GM23338 (cell line): Measurements from ENCODE around the gene FNDC10. TPM values are rescaled to one million over a fixed set of nuclear protein-coding genes. Genes with fewer than 3 reads are reported as not detected.

Experiments used
- ATAC-seq: fragments of 200-7000 bp; cut with Tn5 transposase; 3 replicates; pipeline ENCODE4 v1.9.1; 2020
- DNase-seq: peaks from one replicate; pipeline ENCODE4 v3.0.0-alpha.2; 2015; ENCODE audit warnings: low spot score
- H2AFZ ChIP-seq: fragments of 200-600 bp; sonication (generic); 2 replicates; pipeline ENCODE4 v1.8.0; 2016; ENCODE audit warnings: antibody characterized with exemption, mild to moderate bottlenecking, moderate library complexity
- H3F3A ChIP-seq: fragments of 200-600 bp; sonication (generic); replicated peaks from 2 replicates; pipeline ENCODE4 v1.8.0; 2017; ENCODE audit warnings: antibody characterized with exemption, mixed run types, low read depth
- H3K27ac ChIP-seq: fragments of 200-600 bp; sonication (generic); 2 replicates; pipeline ENCODE4 v1.6.1; 2016; ENCODE audit warnings: low read depth
- H3K27me3 ChIP-seq: fragments of 200-600 bp; sonication (generic); 2 replicates; pipeline ENCODE4 v1.8.0; 2016; ENCODE audit warnings: mild to moderate bottlenecking, mixed run types, moderate library complexity; ENCODE audit not compliant: insufficient read depth
- H3K36me3 ChIP-seq: fragments of 200-600 bp; sonication (generic); 2 replicates; pipeline ENCODE4 v1.8.0; 2016; ENCODE audit warnings: mild to moderate bottlenecking; ENCODE audit not compliant: insufficient read depth
- H3K4me1 ChIP-seq: fragments of 200-600 bp; sonication (generic); 2 replicates; pipeline ENCODE4 v1.8.0; 2016; ENCODE audit warnings: mild to moderate bottlenecking, moderate library complexity; ENCODE audit not compliant: insufficient read depth
- H3K4me2 ChIP-seq: fragments of 200-600 bp; sonication (generic); 2 replicates; pipeline ENCODE4 v1.7.1; 2017; ENCODE audit warnings: mixed run types
- H3K4me3 ChIP-seq: fragments of 200-600 bp; sonication (generic); 2 replicates; pipeline ENCODE4 v1.6.1; 2016; ENCODE audit warnings: mixed run types
- H3K79me2 ChIP-seq: fragments of 200-600 bp; sonication (generic); replicated peaks from 2 replicates; pipeline ENCODE4 v1.8.0; 2017; ENCODE audit warnings: mild to moderate bottlenecking; ENCODE audit not compliant: insufficient read depth
- H3K9me2 ChIP-seq: fragments of 200-600 bp; sonication (generic); 2 replicates; pipeline ENCODE4 v1.8.0; 2017; ENCODE audit not compliant: insufficient read depth
- H4K20me1 ChIP-seq: fragments of 200-600 bp; sonication (generic); replicated peaks from 2 replicates; pipeline ENCODE4 v1.8.0; 2017; ENCODE audit warnings: mild to moderate bottlenecking; ENCODE audit not compliant: insufficient read depth
- H3K27ac Mint-ChIP-seq: 2 replicates; pipeline ENCODE4 v1.8.0; 2020; ENCODE audit warnings: inconsistent platforms, mild to moderate bottlenecking, moderate library complexity, mixed read lengths
- H3K27me3 Mint-ChIP-seq: 3 replicates; pipeline ENCODE4 v1.8.0; 2022; ENCODE audit warnings: low read depth, mild to moderate bottlenecking, moderate library complexity, mixed read lengths, inconsistent platforms; ENCODE audit not compliant: insufficient read depth, poor library complexity
- H3K36me3 Mint-ChIP-seq: 3 replicates; pipeline ENCODE4 v1.8.0; 2021; ENCODE audit warnings: low read depth, mild to moderate bottlenecking, inconsistent platforms, moderate library complexity, mixed read lengths
- H3K4me1 Mint-ChIP-seq: 3 replicates; pipeline ENCODE4 v1.8.0; 2020; ENCODE audit warnings: mild to moderate bottlenecking, inconsistent platforms, mixed read lengths
- H3K4me3 Mint-ChIP-seq: 3 replicates; pipeline ENCODE4 v1.8.0; 2021; ENCODE audit warnings: moderate library complexity, mild to moderate bottlenecking, inconsistent platforms, mixed read lengths
- H3K9me3 Mint-ChIP-seq: 3 replicates; pipeline ENCODE4 v1.8.0; 2020; ENCODE audit warnings: moderate library complexity, mild to moderate bottlenecking, inconsistent platforms, mixed read lengths
- CREB1 ChIP-seq: fragments of 250-450 bp; sonication (Bioruptor Pico); IDR thresholded peaks from 2 replicates; pipeline ENCODE4 v1.5.0; 2020; ENCODE audit warnings: low read depth, mild to moderate bottlenecking, moderate library complexity
- ETS1 ChIP-seq: IDR thresholded peaks from 2 replicates; pipeline ENCODE4 v1.6.1; 2016; ENCODE audit warnings: antibody characterized with exemption
- EZH2 ChIP-seq: fragments of 200-600 bp; sonication (generic); IDR thresholded peaks from one replicate; pipeline ENCODE4 v1.8.0; 2017; ENCODE audit warnings: antibody characterized with exemption, mild to moderate bottlenecking, low read depth; ENCODE audit not compliant: unreplicated experiment
- EZH2phosphoT487 ChIP-seq: fragments of 200-600 bp; sonication (generic); IDR thresholded peaks from one replicate; pipeline ENCODE4 v1.8.1; 2018; ENCODE audit warnings: antibody characterized with exemption; ENCODE audit not compliant: unreplicated experiment
- JUNB ChIP-seq: IDR thresholded peaks from one replicate; pipeline ENCODE4 v1.6.1; 2016; ENCODE audit warnings: antibody characterized with exemption; ENCODE audit not compliant: unreplicated experiment
- NANOG ChIP-seq: IDR thresholded peaks from 2 replicates; pipeline ENCODE4 v1.6.1; 2016; ENCODE audit warnings: antibody characterized with exemption, borderline replicate concordance
- POLR2AphosphoS5 ChIP-seq: IDR thresholded peaks from 2 replicates; pipeline ENCODE4 v1.6.1; 2016; ENCODE audit warnings: antibody characterized with exemption, low read depth
- REST ChIP-seq: IDR thresholded peaks from one replicate; pipeline ENCODE4 v1.6.1; 2018; ENCODE audit warnings: antibody characterized with exemption; ENCODE audit not compliant: unreplicated experiment
- STAT1 ChIP-seq: IDR thresholded peaks from one replicate; pipeline ENCODE4 v1.6.1; 2016; ENCODE audit warnings: antibody characterized with exemption; ENCODE audit not compliant: unreplicated experiment
- ZNF114 ChIP-seq: fragments of 250-450 bp; sonication (Bioruptor Pico); IDR thresholded peaks from 2 replicates; pipeline ENCODE4 v1.5.0; 2020; ENCODE audit warnings: mild to moderate bottlenecking, moderate library complexity
- ZNF331 ChIP-seq: fragments of 250-450 bp; sonication (Bioruptor Pico); IDR thresholded peaks from 2 replicates; pipeline ENCODE4 v1.5.0; 2020; ENCODE audit warnings: low read depth, mild to moderate bottlenecking, moderate library complexity
- ZNF462 ChIP-seq: fragments of 250-450 bp; sonication (Bioruptor Pico); IDR thresholded peaks from 2 replicates; pipeline ENCODE4 v1.5.0; 2020; ENCODE audit warnings: mild to moderate bottlenecking, moderate library complexity
- polyA plus RNA-seq: library from polyadenylated mRNA; unstranded; fragments of >200 nt; fragmentation: Nextera tagmentation; extraction: Ambion mirVana; gene quantifications from 2 replicates; pipeline ENCODE4 v1.2.1, GENCODE V29; 2016
- total RNA-seq: library from RNA; depleted of rRNA; stranded (reverse); fragments of >200 nt; shearing (Covaris generic); gene quantifications from 2 replicates; pipeline ENCODE4 v1.2.3, GENCODE V29; 2014
- TF ChIP-seq, protein P1 (sequence below), 2 experiments: fragments of 200-600 bp in 1 of 2; sonication (generic) in 1 of 2; conservative IDR thresholded peaks; 2 replicates each; pipeline versions ENCODE4 v1.5.1 to v1.6.1; 2016 to 2017; ENCODE audit warnings: antibody characterized with exemption in 2 of 2, low read depth in 2 of 2, mild to moderate bottlenecking in 2 of 2, moderate library complexity in 1 of 2

Gene FNDC10
- total and polyA plus RNA-seq, 2 experiments from 2014 or later: 7.7 to 15.1 TPM

DNA sequence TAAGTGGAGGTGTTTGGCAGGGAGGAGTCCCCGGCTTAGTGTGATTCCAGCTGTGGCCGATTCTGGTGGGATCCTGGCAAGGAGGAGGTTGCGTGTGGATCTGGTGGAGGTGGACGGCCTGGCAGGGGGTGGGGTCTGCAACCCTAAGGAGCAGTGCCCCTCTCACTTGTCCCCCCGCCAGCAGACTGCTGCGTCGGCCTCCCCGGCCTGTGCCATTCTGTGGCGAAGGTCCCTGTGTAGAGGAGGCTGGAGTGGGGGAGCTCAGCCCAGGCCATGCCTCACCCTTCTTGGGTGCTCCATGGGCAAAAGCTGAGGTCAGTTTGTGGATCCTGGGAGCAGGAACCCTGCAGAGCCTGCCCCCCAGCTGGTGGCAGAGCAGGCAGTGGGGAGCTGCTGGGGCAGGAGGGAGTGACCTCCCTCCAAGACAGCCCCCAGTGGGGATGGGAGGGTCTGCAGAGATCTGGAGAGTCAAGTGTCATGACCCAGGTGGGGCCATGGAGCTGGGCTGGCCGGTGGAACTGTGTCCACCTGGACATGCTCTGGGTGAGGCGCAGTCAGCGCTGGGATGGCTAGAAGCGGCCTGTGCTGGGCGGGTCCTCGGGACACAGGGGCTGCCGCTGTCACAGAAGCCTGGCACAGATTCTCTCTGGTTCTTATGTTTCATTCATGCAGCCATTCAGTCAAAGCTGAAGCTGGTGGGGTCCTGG, 20.7 kb upstream of the FNDC10 start:
- H3K27ac Mint-ChIP-seq: no peak overlapping the region
- no peaks in the 10 kb centered on the region for H3K36me3 ChIP-seq
- H3K4me1 Mint-ChIP-seq: no peaks in the 10 kb centered on the region; the same call in 2 of the 3 replicates
- no peak for DNase-seq
- no peaks in the 10 kb centered on the region; the same call in 2 of the 3 replicates for H3K9me3 Mint-ChIP-seq
- no peaks in the 10 kb centered on the region for H3K27me3 ChIP-seq
- TF ChIP-seq ZNF114 (CRISPR knock-in tag) (no peak), EZH2 (no peak), NANOG (no peak), ZNF331 (CRISPR knock-in tag) (no peak), ZNF462 (no peak), POLR2AphosphoS5 (no peak), CREB1 (CRISPR knock-in tag) (no peak), ETS1 (no peak), JUNB (no peak), STAT1 (no peak), EZH2phosphoT487 (no peak), REST (no peak)
- TF ChIP-seq, protein P1, sequence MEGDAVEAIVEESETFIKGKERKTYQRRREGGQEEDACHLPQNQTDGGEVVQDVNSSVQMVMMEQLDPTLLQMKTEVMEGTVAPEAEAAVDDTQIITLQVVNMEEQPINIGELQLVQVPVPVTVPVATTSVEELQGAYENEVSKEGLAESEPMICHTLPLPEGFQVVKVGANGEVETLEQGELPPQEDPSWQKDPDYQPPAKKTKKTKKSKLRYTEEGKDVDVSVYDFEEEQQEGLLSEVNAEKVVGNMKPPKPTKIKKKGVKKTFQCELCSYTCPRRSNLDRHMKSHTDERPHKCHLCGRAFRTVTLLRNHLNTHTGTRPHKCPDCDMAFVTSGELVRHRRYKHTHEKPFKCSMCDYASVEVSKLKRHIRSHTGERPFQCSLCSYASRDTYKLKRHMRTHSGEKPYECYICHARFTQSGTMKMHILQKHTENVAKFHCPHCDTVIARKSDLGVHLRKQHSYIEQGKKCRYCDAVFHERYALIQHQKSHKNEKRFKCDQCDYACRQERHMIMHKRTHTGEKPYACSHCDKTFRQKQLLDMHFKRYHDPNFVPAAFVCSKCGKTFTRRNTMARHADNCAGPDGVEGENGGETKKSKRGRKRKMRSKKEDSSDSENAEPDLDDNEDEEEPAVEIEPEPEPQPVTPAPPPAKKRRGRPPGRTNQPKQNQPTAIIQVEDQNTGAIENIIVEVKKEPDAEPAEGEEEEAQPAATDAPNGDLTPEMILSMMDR (conservative IDR thresholded peaks at IDR 0.05; ENCODE audit: low read depth in 2 of 2): no peak
- H3F3A ChIP-seq: no peaks in the 10 kb centered on the region; the same call in 1 of the 2 replicates
- H3K9me2 ChIP-seq: no peaks in the 10 kb centered on the region
- H3K4me3 Mint-ChIP-seq: no peak overlapping the region
- no peak overlapping the region for H3K4me3 ChIP-seq
- H3K4me2 ChIP-seq: no peak overlapping the region
- peaks cover 16% of the 10 kb centered on the region for H3K27me3 Mint-ChIP-seq
- H2AFZ ChIP-seq: no peak overlapping the region
- H4K20me1 ChIP-seq: peaks cover 5% of the 10 kb centered on the region
- H3K79me2 ChIP-seq: no peaks in the 10 kb centered on the region; the same call in 1 of the 2 replicates
- no peaks in the 10 kb centered on the region; the same call in 1 of the 2 replicates for H3K4me1 ChIP-seq
- no peaks in the 10 kb centered on the region; the same call in 2 of the 3 replicates for H3K36me3 Mint-ChIP-seq
- H3K27ac ChIP-seq: no peak overlapping the region
- ATAC-seq: no peak
